Measurements from ENCODE around the gene UQCR11.
"Not testable (repeated sequence)": the region's sequence is repeated elsewhere in the genome, so short reads cannot be mapped to it uniquely, and the experiment has no call there.

The UQCR11 gene

DNA sequence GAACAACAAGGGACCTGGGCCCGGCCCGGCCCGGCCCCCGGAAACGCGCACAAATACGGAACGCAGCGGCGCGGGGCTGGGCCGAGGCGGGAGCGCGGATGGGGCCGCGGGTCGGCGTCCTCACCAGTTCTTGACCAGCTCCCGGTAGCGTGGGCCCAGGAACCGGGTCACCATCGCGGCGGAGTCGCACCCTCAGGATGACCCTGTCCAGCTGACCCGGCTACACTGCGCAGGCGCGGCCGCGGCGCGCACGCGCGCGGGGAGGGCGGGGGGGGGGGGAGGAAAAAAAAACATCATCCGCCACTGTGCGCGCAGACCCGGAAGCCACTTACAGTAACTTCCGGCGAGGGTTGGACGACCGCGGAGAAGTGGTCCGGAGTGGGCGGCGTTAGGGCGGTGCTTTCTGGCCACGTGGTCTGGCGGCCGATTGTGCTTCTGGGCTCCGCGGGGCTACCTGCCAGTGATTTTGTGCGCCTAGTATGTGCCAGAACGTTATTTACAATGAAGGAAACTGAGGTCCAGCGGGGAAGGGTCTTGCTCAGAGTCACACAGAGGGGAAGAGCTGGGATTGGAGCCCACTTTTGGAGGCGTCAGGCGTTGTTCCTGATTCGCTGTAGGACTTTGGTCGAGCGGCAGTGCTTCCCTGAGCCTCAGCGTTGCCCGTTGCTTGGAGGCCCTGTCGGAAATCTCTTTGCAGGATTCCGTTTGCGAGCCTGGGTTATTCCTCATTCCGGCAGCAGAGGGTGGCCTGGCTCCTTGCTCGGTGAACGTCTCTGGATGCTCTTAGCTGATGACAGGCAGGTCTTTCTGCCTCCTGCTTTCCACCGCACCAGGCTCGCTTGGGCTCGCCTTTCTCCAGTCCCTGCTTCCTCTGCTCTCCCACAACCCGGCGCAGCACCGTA is at the start of gene UQCR11:
Gene UQCR11 (minus strand): TSS at position 227 of the 902 bp plus-strand sequence. CDS start 53 bp downstream, at position 174.
- DNase-seq (ENCODE audit: low spot score) (peak; percentile 94), FAIRE-seq (peak; percentile 50)

DNA sequence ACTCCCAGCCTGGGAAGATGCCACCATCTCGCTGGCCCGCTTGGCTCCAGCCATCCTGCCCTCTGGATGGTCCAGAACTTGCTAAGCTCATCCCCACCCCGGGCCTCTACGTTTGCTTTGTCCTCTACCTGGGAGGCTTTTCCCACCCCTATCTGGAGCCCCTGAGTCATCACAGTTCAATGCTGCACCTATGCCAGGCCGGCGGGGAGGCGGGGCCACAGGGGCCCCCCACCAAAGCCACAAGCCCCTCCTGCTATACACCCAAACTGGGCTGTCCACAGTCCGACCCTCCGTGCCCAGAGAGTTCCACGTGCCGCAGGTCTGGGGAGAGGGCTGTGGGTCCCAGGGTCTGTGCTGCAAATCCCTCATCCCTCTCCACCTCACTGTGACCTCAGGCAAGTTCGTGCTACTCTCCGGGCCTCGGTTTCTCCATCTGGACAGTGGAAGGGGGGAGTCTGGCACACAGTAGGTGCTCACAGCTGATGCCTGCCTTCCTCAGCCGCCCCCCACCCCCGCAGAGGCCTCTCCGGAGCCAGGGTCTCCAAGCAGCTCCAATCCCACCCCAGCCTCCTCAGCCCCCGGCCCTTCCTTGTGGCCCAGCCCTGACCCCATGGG is 49.0 kb upstream of the UQCR11 start:
- DNase-seq (ENCODE audit: low spot score) (no peak), FAIRE-seq (no peak)

DNA sequence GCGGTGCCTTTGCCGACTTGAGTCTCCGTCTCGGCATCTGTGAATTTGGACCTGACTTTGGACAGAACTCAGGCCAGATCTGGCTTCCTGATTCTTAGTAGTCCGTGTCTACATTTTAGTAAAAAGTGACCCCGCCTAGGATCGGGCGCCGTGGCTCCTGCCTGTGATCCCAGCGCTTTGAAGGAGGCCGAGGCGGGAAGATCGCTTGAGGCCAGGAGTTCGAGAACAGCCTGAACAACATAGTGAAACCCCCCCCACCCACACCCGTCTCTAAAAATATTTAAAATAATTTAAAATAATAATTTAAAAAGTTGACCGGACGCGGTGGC is 48.0 kb upstream of the UQCR11 start:
- DNase-seq (ENCODE audit: low spot score), result no peak
- no peak for FAIRE-seq

DNA sequence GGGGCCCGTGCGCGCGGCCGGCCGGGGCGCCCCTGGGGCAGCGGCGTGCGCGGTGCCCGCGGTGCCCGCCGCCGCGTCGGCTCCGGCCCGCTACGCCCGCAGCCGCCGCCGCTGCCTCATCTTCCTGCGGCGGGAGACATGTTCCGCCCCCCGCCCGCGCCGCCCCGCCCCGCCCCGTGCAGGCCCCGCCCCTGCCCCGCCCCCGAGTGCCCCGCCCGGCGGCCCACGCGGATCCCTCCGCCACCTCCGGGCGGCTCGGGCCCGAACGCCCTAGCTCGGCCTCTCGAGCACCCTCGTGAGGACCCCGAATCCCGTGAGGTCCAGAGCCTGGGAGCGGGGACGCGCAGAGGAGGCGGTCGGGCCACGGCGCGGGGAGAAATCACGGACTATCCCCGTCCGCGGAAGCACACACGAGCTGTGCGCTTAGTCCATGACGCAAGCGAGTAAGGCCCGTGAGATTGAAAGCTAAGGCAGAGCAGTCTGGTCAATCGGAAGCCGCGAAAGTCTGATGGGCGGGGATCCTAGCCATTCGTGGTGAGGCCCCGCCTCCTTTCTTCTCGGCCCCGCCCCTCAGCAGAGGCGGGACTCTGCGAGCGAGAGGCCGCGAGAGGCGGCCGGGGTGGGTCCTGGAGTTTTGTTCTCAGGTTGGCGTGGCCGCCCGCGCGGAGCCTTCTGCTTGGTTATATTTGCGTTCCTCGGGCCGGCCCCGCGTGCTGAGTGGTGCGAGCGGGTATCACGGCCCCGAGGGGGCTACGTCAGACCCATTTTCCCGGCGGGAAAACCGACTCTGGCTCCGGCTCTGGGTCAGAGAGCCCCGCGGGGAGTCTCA is 47.4 kb upstream of the UQCR11 start, which contains the start of gene TCF3:
Gene TCF3 (minus strand): TSS at position 145 of the 829 bp plus-strand sequence. CDS start 2,367 bp downstream, outside the sequence.
- FAIRE-seq, result no peak
- peak; percentile 97 for DNase-seq (ENCODE audit: low spot score)

DNA sequence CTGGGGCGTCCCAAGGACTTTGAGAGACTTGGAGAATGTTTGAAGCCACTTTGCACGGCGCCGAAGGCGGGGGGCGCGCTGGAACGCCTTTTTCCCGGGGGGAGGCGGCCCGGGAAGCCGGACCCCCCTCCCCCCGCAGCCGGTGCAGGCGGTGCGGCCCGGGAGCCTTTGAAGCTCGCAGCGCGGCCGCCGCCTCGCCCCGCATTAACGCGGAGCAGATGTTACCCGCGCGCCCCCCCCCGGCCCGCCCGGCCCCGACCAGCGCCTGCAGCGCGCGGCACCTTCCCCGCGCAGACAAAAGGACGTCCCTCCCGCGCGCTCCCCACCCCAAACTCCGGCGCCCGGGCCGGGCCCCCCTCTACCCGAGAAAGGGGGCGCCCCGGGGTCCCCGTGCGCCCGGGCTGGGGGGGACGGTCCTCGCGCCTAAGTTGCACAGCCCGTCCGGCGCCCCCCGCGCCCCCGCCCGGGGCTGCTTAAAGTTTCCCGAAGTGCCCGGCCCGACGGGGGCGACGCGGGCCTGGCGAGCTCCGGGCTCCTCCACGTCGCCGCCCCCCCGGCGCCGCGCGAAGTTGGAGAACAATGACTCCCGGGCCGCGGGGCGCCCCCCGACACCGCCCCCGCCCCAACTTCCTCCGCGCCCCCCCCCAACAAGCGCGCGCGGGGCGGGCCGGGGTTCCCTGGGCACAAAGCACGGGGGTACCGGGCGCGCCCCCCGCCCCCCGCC is 46.5 kb upstream of the UQCR11 start:
- FAIRE-seq, result no peak
- DNase-seq (ENCODE audit: low spot score), result peak; percentile 37

DNA sequence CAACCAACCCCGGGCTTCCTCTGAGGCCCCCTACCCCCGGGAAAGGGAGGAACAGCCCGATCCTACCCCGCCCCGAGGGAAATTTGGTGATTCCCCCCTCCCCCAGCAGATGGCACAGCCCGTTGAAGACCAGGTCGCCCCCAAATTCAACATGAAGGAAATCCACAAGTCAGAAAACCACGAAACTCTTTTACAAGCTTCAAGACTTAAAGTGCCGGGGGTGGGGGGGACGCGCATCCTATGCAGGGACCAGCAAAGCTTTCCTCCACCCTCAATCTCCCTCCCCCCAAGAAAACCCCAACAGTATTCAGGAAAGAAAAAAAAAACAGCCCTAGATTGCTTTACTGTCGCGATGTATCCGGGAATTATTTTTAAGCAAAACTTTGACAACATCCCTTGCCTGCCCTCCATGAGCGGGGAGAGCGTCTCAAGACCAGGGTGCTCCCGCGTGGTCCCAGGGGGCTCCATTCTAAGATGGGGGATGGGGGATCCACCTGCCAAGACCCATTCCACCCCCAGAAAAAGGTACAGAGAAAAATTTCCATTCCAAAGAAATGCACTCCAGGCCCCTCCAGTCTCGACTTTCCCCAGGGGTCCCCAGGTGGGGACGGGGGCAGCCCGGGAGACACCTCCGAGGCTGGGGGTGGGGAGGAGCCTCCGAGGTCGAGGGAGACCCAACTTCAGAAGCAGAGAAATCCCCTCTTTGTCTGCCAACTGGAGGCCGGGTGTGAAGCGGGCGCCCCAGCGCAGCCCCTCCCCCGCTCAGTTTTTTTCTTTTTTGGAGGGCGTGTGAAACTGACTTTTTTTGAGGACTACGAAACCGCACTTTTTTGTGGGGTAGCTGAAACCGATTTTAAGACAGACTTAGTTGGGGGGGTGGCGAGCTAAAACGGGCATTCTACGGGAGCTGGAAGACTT is 45.6 kb upstream of the UQCR11 start:
- no peak for DNase-seq (ENCODE audit: low spot score)
- FAIRE-seq, result no peak

DNA sequence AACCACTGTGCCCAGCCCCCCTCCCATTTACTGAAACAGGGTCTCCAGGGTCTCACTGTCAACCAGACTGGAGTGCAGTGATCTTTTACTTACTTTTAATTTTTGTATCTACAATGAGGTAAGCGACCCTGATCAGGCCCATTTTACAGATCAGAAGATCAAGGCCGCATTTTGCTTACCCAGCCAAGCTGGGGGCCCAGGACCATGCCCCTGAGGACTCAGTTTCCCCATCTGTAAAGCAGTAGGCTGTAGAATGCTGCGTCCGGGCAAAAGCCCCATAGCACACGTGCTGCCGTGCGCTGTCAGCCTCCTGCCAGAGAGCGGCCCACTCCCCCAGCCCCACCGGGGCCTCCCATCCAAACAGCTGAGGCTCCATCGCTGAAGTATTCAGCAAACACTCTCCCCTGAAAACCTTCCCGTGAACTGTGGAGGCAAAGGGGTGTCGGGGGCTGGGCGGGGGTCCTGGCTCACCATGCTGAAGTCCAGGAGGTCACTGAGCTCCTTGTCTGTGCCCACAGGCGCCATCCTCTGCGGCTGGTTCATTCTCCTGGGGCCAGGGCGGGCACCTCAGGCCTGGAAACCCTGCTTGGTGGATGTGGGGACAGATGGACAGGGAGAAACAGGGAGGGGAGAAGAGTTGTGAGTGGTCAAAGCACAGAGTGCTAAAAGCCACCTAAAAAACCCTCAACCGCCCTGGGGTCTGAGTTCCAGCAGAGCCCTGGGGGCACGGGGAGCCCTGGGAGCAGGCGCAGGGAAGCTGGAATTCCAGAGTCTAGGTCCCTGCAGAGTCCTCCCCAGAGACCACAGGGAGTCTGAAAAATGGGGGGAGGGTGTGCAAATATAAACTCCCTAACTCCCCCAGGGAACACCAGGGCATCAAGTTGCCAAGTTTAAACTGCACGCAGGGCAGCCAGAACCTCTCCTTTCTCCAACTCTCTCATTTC is 44.7 kb upstream of the UQCR11 start:
- FAIRE-seq, result no peak
- no peak for DNase-seq (ENCODE audit: low spot score)

DNA sequence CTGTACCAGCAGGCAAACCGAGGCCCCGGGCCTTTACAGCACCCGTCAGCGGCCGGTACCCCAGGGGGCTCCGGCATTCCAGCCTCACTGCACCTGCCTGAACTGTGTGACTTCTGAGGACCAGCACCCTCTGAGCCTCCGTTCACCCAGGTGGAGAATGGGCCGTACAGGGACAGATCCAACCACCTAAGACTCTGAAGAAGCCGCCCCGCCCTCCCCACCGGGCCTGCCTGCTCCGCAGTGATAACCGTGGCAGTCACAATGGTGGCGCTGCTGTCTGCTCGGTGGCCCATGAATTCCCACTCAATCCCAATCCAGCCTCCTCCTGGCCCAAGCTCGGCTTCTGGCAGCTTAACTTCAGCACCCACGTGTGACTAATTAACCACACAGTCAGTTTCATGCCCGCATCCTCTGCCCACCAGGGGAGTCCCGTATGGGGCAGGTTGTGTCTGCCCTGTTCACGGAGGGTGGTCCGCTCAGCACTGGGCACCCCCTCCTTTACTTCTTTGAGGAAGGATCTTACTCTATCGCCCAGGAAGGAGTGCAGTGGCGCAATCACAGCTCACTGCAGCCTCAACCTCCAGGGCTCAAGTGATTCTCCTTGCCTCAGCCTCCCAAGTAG is 43.8 kb upstream of the UQCR11 start:
- no peak for DNase-seq (ENCODE audit: low spot score)
- no peak for FAIRE-seq

DNA sequence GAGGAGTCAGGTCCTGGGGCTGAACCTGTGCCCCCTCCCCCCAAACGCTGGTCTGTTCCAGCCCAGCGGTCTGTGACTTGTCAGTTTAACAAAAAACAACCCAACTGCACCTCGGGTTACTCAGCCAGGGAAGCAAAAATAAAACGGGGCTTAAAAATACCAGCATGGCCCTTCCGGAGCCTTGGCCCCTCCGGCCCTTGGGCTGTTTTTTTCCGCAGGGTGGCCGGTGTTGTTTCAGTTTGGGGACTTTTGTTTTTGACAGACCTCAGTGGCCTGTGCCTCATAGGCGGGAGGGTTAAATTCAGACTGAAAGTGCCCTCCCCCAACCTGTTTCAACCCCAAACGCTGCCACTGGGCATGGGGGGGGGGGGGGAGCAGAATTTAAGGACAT is 43.2 kb upstream of the UQCR11 start:
- FAIRE-seq, result no peak

DNA sequence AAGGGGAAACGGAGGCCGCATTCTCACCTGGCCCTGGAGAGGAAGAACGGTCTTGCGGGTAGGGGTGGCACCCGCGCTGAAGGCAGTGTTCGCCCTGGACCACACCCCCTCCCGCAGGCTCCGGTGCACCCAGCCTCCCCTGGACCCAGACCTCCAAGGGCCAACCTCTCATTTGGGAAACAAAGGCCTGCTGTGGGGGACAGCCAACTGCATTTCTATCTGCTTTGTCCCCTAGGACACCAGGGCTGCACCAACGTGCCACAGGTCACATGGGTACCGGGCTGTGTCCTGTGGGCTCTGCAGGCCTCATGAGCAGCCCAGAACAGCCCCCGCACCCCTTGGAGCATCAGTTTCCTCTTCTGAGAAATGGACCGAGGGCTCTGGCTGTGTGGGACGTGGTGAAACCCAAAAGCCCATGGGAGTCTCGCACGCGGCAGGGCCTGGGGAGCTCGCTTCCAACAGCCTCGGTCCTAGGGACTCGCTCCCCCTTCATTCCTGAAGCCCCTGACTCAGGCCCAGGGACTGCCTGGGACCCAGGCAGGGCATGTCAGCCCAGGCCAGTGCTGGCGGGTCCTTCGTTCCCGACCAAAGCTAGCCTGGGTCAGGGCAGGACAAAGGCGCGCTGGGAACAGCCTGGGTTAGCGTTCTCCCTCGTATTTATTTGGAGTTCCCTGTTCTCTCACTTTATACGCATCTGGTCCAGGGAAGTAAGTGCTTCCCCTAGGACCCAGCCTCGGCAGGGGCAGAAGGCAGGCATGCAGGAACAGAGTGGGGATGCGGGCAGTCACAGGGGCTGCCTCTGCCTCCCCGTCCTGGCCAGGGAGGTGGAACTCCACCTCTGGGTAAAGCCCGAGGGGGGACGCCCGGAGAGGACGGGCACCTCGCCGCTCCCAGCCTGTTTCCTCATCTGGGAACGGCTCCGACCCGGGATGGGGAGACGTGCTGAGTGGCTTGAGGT is 42.5 kb upstream of the UQCR11 start:
- DNase-seq (ENCODE audit: low spot score) (no peak), FAIRE-seq (no peak)

More for the DNA sequence above, 43.2 kb upstream of the UQCR11 start:
- no peak for DNase-seq (ENCODE audit: low spot score)

DNA sequence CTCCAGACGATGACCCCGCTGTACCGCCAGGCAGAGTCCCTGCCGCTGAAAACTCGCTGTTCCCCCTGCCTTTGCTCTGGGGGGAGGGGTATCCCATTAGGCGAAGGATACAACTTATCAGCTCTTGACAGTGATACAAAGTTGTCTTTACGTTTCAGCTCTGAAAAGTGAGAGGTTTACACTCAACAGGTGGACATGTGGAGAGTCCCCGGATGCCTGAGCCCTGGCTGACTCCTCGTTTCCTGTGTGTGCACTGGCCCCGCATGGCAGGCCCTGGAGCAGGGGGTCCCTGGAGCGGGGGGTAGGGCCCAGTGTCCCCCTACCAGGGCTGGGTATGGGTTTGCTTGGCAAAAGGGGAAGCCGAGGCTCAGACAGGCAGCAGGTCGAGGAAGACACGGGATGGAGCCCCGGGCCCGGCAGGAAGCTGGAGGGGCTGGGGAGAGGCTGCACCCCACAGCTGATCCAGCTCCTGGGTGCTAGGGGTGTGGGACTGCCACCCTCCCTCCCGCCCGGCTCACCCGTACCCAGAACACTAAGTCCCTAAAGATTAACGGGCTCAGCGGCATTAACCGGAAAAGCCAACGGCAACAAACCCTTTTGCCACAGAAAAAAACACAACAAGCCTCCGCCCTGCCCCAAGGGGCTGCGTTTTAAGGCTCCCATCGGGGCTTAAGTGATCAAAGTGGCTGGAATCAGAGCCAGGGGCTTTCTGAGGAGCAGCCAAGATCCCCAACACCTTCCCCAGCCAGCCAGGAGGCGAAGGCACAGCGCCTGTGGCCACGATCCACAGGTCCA is 41.6 kb upstream of the UQCR11 start:
- FAIRE-seq, result no peak

DNA sequence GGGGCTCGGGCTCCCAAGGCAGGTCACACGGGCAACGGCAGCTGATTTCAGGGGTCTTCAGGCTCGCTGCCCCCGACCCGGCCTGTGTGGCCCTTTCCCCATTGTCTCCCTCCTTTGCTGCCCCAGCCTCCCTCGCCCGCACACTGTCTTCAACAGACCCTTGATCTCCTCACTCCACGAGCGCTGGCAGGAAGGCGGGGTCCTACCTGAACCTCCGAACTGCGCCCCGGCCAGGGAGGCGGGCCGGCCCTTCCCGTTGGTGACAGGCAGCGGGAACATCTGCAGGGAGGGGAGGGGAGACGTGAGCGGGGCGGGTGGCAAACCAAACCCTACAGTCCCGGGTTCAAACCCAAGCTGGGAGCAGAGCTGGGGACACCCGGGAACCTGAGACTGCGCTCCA is 40.9 kb upstream of the UQCR11 start:
- no peak for DNase-seq (ENCODE audit: low spot score)
- no peak for FAIRE-seq

More for the DNA sequence above, 41.6 kb upstream of the UQCR11 start:
- DNase-seq (ENCODE audit: low spot score), result no peak

DNA sequence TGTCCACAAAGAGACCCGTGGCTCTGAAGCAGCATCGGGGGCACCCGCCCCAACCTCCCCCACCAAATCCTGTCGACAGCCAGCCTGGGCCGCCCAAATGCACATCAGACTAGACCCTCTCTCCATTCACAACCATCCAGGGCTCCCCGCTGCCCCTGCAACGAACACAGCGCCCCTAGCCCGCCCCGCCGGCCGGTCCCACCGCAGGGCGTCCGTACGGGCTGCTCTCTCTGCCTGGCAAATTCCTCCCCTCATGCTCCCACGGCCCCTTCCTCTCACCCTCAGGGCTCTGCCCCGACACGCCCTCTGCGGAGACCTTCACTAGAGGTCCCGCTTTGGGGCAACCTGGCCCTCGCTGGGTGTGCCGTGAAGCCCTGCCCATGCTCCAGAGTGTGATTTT is 40.0 kb upstream of the UQCR11 start:
- no peak for FAIRE-seq
- DNase-seq (ENCODE audit: low spot score), result no peak

DNA sequence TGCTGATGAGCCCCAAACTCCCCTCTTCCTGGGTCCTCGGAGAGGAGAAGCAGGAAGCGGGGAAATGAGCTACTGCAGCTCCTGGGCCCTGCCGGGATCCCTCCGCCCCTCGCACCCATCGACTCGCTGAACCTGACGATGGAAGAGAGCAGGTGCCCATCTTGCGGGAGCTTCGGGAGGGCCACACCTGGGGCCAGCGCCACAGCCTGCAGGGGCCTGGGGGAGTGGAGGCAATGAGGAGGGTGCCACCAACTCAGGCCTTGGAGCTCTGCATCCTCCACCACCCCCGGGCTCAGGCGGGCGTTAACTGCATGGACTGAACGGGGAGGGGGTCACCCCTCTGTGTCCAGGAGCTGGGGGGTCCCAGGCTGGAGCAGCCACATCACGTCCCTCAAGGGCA is 38.8 kb upstream of the UQCR11 start:
- DNase-seq (ENCODE audit: low spot score), result no peak
- FAIRE-seq, result no peak

DNA sequence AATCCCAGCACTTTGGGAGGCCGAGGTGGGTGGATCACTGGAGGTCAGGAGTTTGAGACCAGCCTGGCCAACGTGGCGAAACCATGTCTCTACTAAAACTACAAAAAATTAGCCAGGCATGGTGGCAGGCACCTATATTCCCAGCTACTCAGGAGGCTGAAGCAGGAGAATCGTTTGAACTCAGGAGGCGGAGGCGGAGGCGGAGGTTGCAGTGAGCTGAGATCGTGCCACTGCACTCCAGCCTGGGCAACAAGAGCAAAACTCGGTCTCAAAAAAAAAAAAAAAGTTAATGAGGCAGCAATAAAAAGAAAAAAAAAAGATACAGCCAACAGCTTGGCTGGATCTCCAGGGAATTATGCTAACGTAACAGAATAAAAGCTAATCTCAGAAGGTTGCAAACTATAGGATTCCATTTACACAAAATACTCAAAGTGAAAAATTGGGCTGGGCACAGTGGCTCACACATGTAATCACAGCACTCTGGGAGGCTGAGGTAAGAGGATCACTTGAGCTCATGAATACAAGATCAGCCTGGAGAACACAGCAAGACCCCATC is 35.7 kb upstream of the UQCR11 start:
- FAIRE-seq; DNase-seq (ENCODE audit: low spot score): not testable (repeated sequence)

Data from urothelium cell line (cell line).